NB4 (cell line): Measurements from ENCODE around the gene TENM4.

Experiments
- CTCF ChIP-seq: IDR thresholded peaks from one replicate; pipeline ENCODE4 v1.5.1; 2012; ENCODE audit warnings: low read depth, low read length
- MYC ChIP-seq: IDR thresholded peaks from 2 replicates; pipeline ENCODE4 v1.6.1; 2011; ENCODE audit warnings: low read depth, low read length
- POLR2A ChIP-seq: IDR thresholded peaks from 2 replicates; pipeline ENCODE4 v1.6.1; 2011; ENCODE audit warnings: mild to moderate bottlenecking; ENCODE audit not compliant: insufficient read length; ENCODE audit errors: extremely low read depth

- TF ChIP-seq CTCF (no peak), POLR2A (no peak), MYC (no peak)
These were observed 511.5 kb downstream of the TENM4 start for GRCh38 chr11:78929207-78929905.
